Measurements from ENCODE around the gene ANKRD24. TPM values are rescaled to one million over a fixed set of nuclear protein-coding genes. Genes with fewer than 3 reads are reported as not detected.
"Not testable (repeated sequence)": the region's sequence is repeated elsewhere in the genome, so short reads cannot be mapped to it uniquely, and the experiment has no call there.

Gene ANKRD24
- total RNA-seq, 1 donor from 2014 or later: 3.4 TPM

- not testable (repeated sequence) for DNase-seq (ENCODE audit: low spot score)
These were observed 47.7 kb downstream of the ANKRD24 start for GRCh38 chr19:4230237-4230636.

GRCh38 chr19:4231521-4231920, 49.0 kb downstream of the ANKRD24 start:
- DNase-seq (ENCODE audit: low spot score): not testable (repeated sequence)

- DNase-seq (ENCODE audit: low spot score): not testable (repeated sequence)
These were observed 49.6 kb downstream of the ANKRD24 start for GRCh38 chr19:4232139-4232538.

- DNase-seq (ENCODE audit: low spot score): no peak
These were observed 50.3 kb downstream of the ANKRD24 start for GRCh38 chr19:4232614-4233281.

- DNase-seq (ENCODE audit: low spot score): peak; percentile 22
These were observed 50.9 kb downstream of the ANKRD24 start for GRCh38 chr19:4233282-4233853.

- no peak for DNase-seq (ENCODE audit: low spot score)
These were observed 51.8 kb downstream of the ANKRD24 start for GRCh38 chr19:4234142-4234861.

GRCh38 chr19:4234862-4235201, 52.3 kb downstream of the ANKRD24 start:
- no peak for DNase-seq (ENCODE audit: low spot score)

- DNase-seq (ENCODE audit: low spot score): not testable (repeated sequence)
These were observed 55.0 kb downstream of the ANKRD24 start for GRCh38 chr19:4237510-4237909.

GRCh38 chr19:4238831-4239230, 56.3 kb downstream of the ANKRD24 start:
- no peak for DNase-seq (ENCODE audit: low spot score)

GRCh38 chr19:4241824-4242430, 59.4 kb downstream of the ANKRD24 start:
- DNase-seq (ENCODE audit: low spot score): no peak

GRCh38 chr19:4245938-4246337, 63.4 kb downstream of the ANKRD24 start:
- DNase-seq (ENCODE audit: low spot score): not testable (repeated sequence)

GRCh38 chr19:4246767-4247593, 64.5 kb downstream of the ANKRD24 start, which contains the start of gene YJU2:
Gene YJU2, plus strand, starts transcription at chr19:4247080. Its CDS starts 67 bp downstream, at chr19:4247147.
- DNase-seq (ENCODE audit: low spot score): peak; percentile 99

- DNase-seq (ENCODE audit: low spot score): no peak
These were observed 74.1 kb downstream of the ANKRD24 start for GRCh38 chr19:4256563-4256962.

GRCh38 chr19:4257025-4257424, 74.5 kb downstream of the ANKRD24 start:
- no peak for DNase-seq (ENCODE audit: low spot score)

- DNase-seq (ENCODE audit: low spot score): no peak
These were observed 75.7 kb downstream of the ANKRD24 start for GRCh38 chr19:4258181-4258580.

GRCh38 chr19:4260613-4261191, 78.2 kb downstream of the ANKRD24 start:
- DNase-seq (ENCODE audit: low spot score): no peak

GRCh38 chr19:4264812-4265211, 82.3 kb downstream of the ANKRD24 start:
- no peak for DNase-seq (ENCODE audit: low spot score)

GRCh38 chr19:4266253-4267000, 83.9 kb downstream of the ANKRD24 start:
- DNase-seq (ENCODE audit: low spot score): no peak

- peak; percentile 21 for DNase-seq (ENCODE audit: low spot score)
These were observed 84.8 kb downstream of the ANKRD24 start for GRCh38 chr19:4267101-4267900.

Data from mucosa of gallbladder (tissue), 1 donor.